ENCODE data around the gene ADAM12. TPM values are rescaled to one million over a fixed set of nuclear protein-coding genes. Genes with fewer than 3 reads are reported as not detected.

ADAM12 gene
- total RNA-seq, 1 experiment from 2014 or later = not detected

DNA sequence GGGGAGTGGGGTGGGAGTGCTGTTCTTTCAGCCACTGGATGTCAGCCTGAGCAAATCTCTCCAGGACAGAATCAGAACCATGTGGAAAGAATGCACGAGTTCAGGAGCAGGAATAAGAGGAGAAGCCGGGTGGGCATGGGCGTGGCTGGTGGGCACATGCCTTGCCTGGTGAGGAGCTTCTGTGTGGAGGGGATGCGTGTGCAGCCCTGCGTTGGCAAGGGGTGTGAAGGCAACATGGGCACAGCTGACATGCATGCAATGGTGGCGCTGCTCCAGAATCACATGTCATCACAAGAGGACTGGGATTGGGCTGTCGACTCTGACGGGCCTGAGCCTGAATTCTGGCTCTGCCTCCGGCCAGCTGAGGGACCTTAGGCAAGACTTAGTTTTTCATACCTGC is 162.1 kb downstream of the ADAM12 start:
- no peaks in the 10 kb centered on the region for H3K36me3 ChIP-seq (ENCODE audit: control insufficient read depth in 1 of 2, insufficient read depth in 2 of 2, low read length in 2 of 2)
- H3K9ac ChIP-seq (ENCODE audit: low read length) = no peak overlapping the region
- no peak overlapping the region for H3K27ac ChIP-seq (ENCODE audit: low read depth, low read length)
- H4K20me1 ChIP-seq (ENCODE audit: insufficient read depth) = no peaks in the 10 kb centered on the region
- H3K9me3 ChIP-seq (ENCODE audit: control insufficient read depth in 1 of 2, insufficient read depth in 1 of 2, low read depth in 1 of 2, low read length in 2 of 2) = no peaks in the 10 kb centered on the region
- POLR2A ChIA-PET = no interaction called here
- RAD21 ChIA-PET (ENCODE audit: low non-redundant PET in 1 of 2, low total read pairs in 2 of 2, uncharacterized antibody in 2 of 2, unreplicated experiment in 2 of 2) = no interaction called here
- no peak overlapping the region for H3K4me2 ChIP-seq (ENCODE audit: low read length)
- ATAC-seq (no peak), DNase-seq (ENCODE audit: low read depth, low spot score) (no peak)
- peaks cover 65% of the 10 kb centered on the region for H3K27me3 ChIP-seq (ENCODE audit: insufficient read depth, low read length)
- BruUV-seq (replicated peaks) = no TSS peak
- H3K9me2 ChIP-seq (ENCODE audit: insufficient read depth) = no peaks in the 10 kb centered on the region
- no peaks in the 10 kb centered on the region for H3K4me1 ChIP-seq (ENCODE audit: control insufficient read depth in 1 of 2, insufficient read depth in 2 of 2, low read length in 2 of 2)
- TF ChIP-seq ZFX (IDR thresholded peaks at IDR 0.05) (no peak), JUND (IDR thresholded peaks at IDR 0.05) (no peak), RAD21 (IDR thresholded peaks at IDR 0.05; ENCODE audit: low read depth) (no peak), TCF7L2 (IDR thresholded peaks at IDR 0.05; ENCODE audit: borderline replicate concordance, extremely low read depth, insufficient read depth, insufficient read length) (no peak), POLR2AphosphoS5 (IDR thresholded peaks at IDR 0.05; ENCODE audit: low read depth, low read length) (no peak), EZH2 (IDR thresholded peaks at IDR 0.05) (no peak), CBX3 (IDR thresholded peaks at IDR 0.05; ENCODE audit: low read depth) (no peak), SP1 (IDR thresholded peaks at IDR 0.05; ENCODE audit: low read depth) (no peak)
- TF ChIP-seq, protein P1, sequence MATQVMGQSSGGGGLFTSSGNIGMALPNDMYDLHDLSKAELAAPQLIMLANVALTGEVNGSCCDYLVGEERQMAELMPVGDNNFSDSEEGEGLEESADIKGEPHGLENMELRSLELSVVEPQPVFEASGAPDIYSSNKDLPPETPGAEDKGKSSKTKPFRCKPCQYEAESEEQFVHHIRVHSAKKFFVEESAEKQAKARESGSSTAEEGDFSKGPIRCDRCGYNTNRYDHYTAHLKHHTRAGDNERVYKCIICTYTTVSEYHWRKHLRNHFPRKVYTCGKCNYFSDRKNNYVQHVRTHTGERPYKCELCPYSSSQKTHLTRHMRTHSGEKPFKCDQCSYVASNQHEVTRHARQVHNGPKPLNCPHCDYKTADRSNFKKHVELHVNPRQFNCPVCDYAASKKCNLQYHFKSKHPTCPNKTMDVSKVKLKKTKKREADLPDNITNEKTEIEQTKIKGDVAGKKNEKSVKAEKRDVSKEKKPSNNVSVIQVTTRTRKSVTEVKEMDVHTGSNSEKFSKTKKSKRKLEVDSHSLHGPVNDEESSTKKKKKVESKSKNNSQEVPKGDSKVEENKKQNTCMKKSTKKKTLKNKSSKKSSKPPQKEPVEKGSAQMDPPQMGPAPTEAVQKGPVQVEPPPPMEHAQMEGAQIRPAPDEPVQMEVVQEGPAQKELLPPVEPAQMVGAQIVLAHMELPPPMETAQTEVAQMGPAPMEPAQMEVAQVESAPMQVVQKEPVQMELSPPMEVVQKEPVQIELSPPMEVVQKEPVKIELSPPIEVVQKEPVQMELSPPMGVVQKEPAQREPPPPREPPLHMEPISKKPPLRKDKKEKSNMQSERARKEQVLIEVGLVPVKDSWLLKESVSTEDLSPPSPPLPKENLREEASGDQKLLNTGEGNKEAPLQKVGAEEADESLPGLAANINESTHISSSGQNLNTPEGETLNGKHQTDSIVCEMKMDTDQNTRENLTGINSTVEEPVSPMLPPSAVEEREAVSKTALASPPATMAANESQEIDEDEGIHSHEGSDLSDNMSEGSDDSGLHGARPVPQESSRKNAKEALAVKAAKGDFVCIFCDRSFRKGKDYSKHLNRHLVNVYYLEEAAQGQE (IDR thresholded peaks at IDR 0.05; ENCODE audit: low read depth) = no peak
- TF ChIP-seq, protein P2, sequence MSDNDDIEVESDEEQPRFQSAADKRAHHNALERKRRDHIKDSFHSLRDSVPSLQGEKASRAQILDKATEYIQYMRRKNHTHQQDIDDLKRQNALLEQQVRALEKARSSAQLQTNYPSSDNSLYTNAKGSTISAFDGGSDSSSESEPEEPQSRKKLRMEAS (IDR thresholded peaks at IDR 0.05) = no peak
- no peaks in the 10 kb centered on the region for H3K79me2 ChIP-seq (ENCODE audit: insufficient read depth, low read length)
- CTCF ChIA-PET = no interaction called here
- no peak overlapping the region for H3K4me3 ChIP-seq (replicated peaks in 1 of 2; ENCODE audit: low read depth in 1 of 2, low read length in 2 of 2)
- H2AFZ ChIP-seq (ENCODE audit: low read depth, low read length, poor library complexity, severe bottlenecking) = no peak overlapping the region
- intact Hi-C loops (cut with micrococcal nuclease) = no loop called here
